ENCODE data around the gene MAGEE2.

- TF ChIP-seq CTCF (IDR thresholded peaks at IDR 0.05): no peak
- no peak for TF ChIP-seq POLR2A (IDR thresholded peaks at IDR 0.05)
Observed at GRCh38 chrX:75748431-75748830, 36.6 kb downstream of the MAGEE2 start.

All from uterus (tissue), 2 donors.